ENCODE measurements around the gene KLK10.
"Not testable (repeated sequence)": the region's sequence is repeated elsewhere in the genome, so short reads cannot be mapped to it uniquely, and the experiment has no call there.

KLK10 gene

DNA sequence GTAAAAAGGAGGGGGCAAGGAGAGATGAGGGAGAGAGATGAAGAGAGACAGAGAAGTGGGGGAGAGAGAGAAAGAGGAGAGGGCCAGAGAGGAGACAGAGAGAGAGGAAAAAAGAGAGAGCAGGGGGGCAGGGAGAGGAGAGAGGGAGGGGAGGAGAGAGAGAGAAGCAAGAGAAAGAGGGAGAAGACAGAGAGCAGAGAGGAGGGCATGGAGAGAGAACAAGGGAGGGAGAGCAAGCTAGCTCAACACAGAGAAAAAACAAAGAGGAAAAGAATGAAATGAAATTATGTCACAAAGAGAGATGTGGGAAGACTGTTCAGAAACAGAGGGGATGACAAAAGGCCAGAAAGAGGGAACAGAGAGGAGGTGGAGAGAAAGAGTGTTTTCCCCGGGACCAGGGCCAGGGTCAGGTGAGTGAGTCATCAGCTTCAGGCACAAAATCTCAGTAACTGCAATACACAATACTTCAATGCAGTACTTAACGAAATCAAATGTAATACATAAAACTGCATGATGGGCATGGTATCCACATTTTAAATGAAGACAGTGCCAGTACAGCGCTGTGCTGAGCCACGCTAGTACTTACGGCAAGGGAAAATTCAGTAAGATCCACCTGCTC lies 40.6 kb downstream of the KLK10 start:
- Histone ChIP-seq H3K27ac (ENCODE audit: low read length) (no peak overlapping the region), H3K4me3 (ENCODE audit: low read length) (no peak overlapping the region), H3K4me1 (ENCODE audit: insufficient read depth, low read length) (no peaks in the 10 kb centered on the region), H3K27me3 (ENCODE audit: insufficient read depth, low read length) (peaks cover 4% of the 10 kb centered on the region; the same call in 1 of the 2 replicates), H3K36me3 (ENCODE audit: insufficient read depth, low read depth, low read length) (no peaks in the 10 kb centered on the region), H3K9me3 (ENCODE audit: insufficient read depth, low read depth, low read length) (peaks cover 5% of the 10 kb centered on the region; the same call in 1 of the 2 replicates), H3K9ac (ENCODE audit: low read depth, low read length) (no peak overlapping the region)

DNA sequence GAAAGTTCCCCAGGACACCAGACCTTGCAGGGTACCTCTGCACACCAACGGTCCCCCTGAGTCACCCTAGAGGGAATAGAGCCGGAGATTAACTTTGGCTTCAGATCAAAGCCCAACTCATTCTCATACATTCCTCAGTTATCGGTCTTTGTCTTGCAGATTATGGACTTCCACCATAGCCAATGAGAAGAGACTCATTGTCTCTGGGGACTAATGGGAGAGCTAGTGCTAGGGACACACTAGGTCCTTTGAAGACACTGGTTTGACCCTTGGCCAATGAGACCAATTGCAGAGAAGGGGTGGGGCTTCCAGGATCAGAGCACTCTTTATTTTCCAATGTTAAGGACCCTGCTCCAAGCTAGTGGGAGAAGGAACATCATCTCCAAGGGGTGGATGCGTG lies 41.9 kb downstream of the KLK10 start:
- Histone ChIP-seq H3K4me1 (ENCODE audit: insufficient read depth, low read length) (no peaks in the 10 kb centered on the region), H3K27me3 (ENCODE audit: insufficient read depth, low read length) (no peaks in the 10 kb centered on the region), H3K9me3 (ENCODE audit: insufficient read depth, low read depth, low read length) (peaks cover 5% of the 10 kb centered on the region; the same call in 1 of the 2 replicates), H3K4me3 (ENCODE audit: low read length) (no peak overlapping the region), H3K27ac (ENCODE audit: low read length) (no peak overlapping the region), H3K9ac (ENCODE audit: low read depth, low read length) (no peak overlapping the region), H3K36me3 (ENCODE audit: insufficient read depth, low read depth, low read length) (no peaks in the 10 kb centered on the region)

- H3K9ac ChIP-seq (ENCODE audit: low read depth, low read length), result no peak overlapping the region
Observed at GRCh38 chr19:50975766-50976165, 43.7 kb downstream of the KLK10 start.

GRCh38 chr19:50974702-50975556 lies 44.6 kb downstream of the KLK10 start:
- no peak overlapping the region for H3K9ac ChIP-seq (ENCODE audit: low read depth, low read length)
- no peak overlapping the region for H3K4me3 ChIP-seq (ENCODE audit: low read length)
- peaks cover 5% of the 10 kb centered on the region; the same call in 1 of the 2 replicates for H3K9me3 ChIP-seq (ENCODE audit: insufficient read depth, low read depth, low read length)
- H3K4me1 ChIP-seq (ENCODE audit: insufficient read depth, low read length), result no peaks in the 10 kb centered on the region
- H3K27ac ChIP-seq (ENCODE audit: low read length), result no peak overlapping the region
- no peaks in the 10 kb centered on the region for H3K36me3 ChIP-seq (ENCODE audit: insufficient read depth, low read depth, low read length)
- no peaks in the 10 kb centered on the region for H3K27me3 ChIP-seq (ENCODE audit: insufficient read depth, low read length)

More at GRCh38 chr19:50975766-50976165, 43.7 kb downstream of the KLK10 start:
- no peak overlapping the region for H3K27ac ChIP-seq (ENCODE audit: low read length)
- no peak overlapping the region for H3K4me3 ChIP-seq (ENCODE audit: low read length)
- no peaks in the 10 kb centered on the region for H3K27me3 ChIP-seq (ENCODE audit: insufficient read depth, low read length)
- no peaks in the 10 kb centered on the region for H3K36me3 ChIP-seq (ENCODE audit: insufficient read depth, low read depth, low read length)
- H3K4me1 ChIP-seq (ENCODE audit: insufficient read depth, low read length), result no peaks in the 10 kb centered on the region
- peaks cover 5% of the 10 kb centered on the region; the same call in 1 of the 2 replicates for H3K9me3 ChIP-seq (ENCODE audit: insufficient read depth, low read depth, low read length)

DNA sequence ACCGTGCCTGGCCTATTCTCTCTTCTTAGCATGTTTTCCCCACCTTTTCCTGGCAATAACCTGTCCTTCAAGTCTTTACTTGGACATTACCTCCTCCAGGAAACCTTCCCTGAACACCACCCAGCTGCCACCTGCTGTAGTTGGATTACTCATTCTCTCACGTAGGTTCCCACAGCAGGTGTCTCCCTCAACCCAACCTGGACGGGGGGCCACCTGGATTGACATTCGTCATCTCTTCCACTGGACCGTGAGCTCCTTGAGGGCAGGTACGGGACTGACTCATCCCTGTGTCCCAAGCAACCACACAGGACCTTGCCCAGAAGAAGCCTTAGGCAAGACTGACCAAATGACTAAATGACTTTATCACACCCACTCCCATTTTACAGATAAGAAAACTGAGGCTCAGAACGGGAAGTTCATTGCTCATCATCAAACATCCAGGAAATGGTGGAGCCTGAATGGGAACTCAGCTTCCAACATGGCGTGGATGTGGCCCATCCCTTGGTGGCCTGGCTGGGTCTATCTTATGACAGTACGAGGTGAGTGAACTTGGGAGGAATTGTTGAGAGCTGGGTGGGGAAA lies 46.6 kb downstream of the KLK10 start:
- Histone ChIP-seq H3K4me1 (ENCODE audit: insufficient read depth, low read length) (no peaks in the 10 kb centered on the region), H3K4me3 (ENCODE audit: low read length) (no peak overlapping the region), H3K9ac (ENCODE audit: low read depth, low read length) (no peak overlapping the region), H3K27me3 (ENCODE audit: insufficient read depth, low read length) (no peaks in the 10 kb centered on the region), H3K36me3 (ENCODE audit: insufficient read depth, low read depth, low read length) (no peaks in the 10 kb centered on the region), H3K9me3 (ENCODE audit: insufficient read depth, low read depth, low read length) (peaks cover 5% of the 10 kb centered on the region; the same call in 1 of the 2 replicates), H3K27ac (ENCODE audit: low read length) (no peak overlapping the region)

DNA sequence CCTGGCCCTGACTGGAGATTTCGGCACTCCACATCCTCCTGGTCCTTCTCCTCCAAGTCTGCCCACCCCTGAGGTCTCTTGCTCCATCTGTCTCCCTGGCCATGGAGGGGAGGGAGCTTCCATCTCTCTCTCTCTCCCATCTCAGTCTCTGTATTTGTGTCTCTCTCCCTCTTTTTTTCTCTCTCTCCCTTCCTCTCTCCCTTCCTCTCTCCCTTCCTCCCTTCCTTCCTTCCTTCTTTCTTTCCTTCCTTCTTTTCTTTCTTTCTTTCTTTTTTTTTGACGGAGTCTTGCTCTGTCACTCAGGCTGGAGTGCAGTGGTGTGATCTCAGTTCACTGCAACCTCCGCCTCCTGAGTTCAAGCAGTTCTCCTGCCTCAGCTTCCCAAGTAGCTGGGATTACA lies 49.7 kb downstream of the KLK10 start:
- not testable (repeated sequence) for H3K27ac ChIP-seq (ENCODE audit: low read length); H3K27me3 ChIP-seq (ENCODE audit: insufficient read depth, low read length); H3K9ac ChIP-seq (ENCODE audit: low read depth, low read length); H3K36me3 ChIP-seq (ENCODE audit: insufficient read depth, low read depth, low read length); H3K4me1 ChIP-seq (ENCODE audit: insufficient read depth, low read length); H3K9me3 ChIP-seq (ENCODE audit: insufficient read depth, low read depth, low read length); H3K4me3 ChIP-seq (ENCODE audit: low read length)

GRCh38 chr19:50969413-50969760 lies 50.1 kb downstream of the KLK10 start, which contains the start of gene KLK6:
KLK6 (minus strand) TSS chr19:50969591; CDS start chr19:50968104, 1,487 bp downstream.
- H3K9ac ChIP-seq (ENCODE audit: low read depth, low read length), result no peak within 1 kb of the TSS
- H3K4me1 ChIP-seq (ENCODE audit: insufficient read depth, low read length), result no peaks in the 10 kb centered on the region
- no peaks in the 10 kb centered on the region for H3K36me3 ChIP-seq (ENCODE audit: insufficient read depth, low read depth, low read length)
- no peaks in the 10 kb centered on the region for H3K27me3 ChIP-seq (ENCODE audit: insufficient read depth, low read length)
- H3K9me3 ChIP-seq (ENCODE audit: insufficient read depth, low read depth, low read length), result no peaks in the 10 kb centered on the region; the same call in 1 of the 2 replicates
- no peak within 1 kb of the TSS for H3K27ac ChIP-seq (ENCODE audit: low read length)
- no peak within 1 kb of the TSS for H3K4me3 ChIP-seq (ENCODE audit: low read length)

GRCh38 chr19:50968716-50969412 lies 50.6 kb downstream of the KLK10 start:
- H3K9me3 ChIP-seq (ENCODE audit: insufficient read depth, low read depth, low read length), result no peaks in the 10 kb centered on the region; the same call in 1 of the 2 replicates
- no peaks in the 10 kb centered on the region for H3K4me1 ChIP-seq (ENCODE audit: insufficient read depth, low read length)
- no peak overlapping the region for H3K27ac ChIP-seq (ENCODE audit: low read length)
- no peak overlapping the region for H3K9ac ChIP-seq (ENCODE audit: low read depth, low read length)
- no peaks in the 10 kb centered on the region for H3K36me3 ChIP-seq (ENCODE audit: insufficient read depth, low read depth, low read length)
- no peak overlapping the region for H3K4me3 ChIP-seq (ENCODE audit: low read length)
- H3K27me3 ChIP-seq (ENCODE audit: insufficient read depth, low read length), result no peaks in the 10 kb centered on the region

DNA sequence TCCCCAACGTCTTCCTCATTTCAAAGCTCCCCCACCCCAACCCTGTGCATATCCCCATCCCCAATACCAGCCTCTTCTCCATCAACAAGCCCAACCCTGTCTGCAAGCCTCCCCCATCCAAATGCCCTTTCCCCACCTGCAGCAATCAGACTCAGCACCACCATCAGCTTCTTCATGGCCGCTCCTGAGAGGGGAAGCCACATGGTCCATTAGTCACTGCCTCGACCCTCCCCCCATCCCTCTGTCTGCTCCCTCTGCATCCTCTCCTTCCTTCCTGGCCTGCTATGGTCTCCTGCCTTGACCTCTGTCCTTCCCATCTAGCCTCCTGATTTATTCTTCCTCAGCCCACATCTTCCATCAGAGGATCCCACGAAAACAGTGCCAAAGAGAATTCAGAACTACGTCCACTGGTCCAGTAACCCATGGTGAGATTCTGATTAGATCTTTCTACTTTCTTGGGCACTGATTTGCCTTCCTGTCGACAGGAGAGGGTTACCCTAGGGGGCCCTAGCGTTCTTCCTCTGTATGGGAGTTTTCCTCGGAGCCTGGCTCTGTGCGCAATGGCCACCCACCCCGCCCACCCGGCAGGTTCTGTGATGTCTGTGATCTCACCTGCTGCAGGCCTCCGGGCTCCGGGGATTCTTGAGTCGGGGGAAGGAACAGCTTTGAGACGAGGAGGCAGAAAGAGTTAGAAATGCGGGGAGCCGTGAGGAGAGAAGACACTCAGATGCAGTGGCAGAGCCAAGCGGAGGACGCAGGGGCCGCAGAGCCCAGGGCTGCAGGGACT lies 51.4 kb downstream of the KLK10 start:
- Histone ChIP-seq H3K9ac (ENCODE audit: low read depth, low read length) (no peak overlapping the region), H3K4me1 (ENCODE audit: insufficient read depth, low read length) (no peaks in the 10 kb centered on the region), H3K27ac (ENCODE audit: low read length) (no peak overlapping the region), H3K36me3 (ENCODE audit: insufficient read depth, low read depth, low read length) (no peaks in the 10 kb centered on the region), H3K4me3 (ENCODE audit: low read length) (no peak overlapping the region), H3K27me3 (ENCODE audit: insufficient read depth, low read length) (no peaks in the 10 kb centered on the region), H3K9me3 (ENCODE audit: insufficient read depth, low read depth, low read length) (peaks cover 3% of the 10 kb centered on the region; the same call in 1 of the 2 replicates)

GRCh38 chr19:50964266-50964665 lies 55.2 kb downstream of the KLK10 start:
- H3K4me3 ChIP-seq (ENCODE audit: low read length), result no peak overlapping the region
- H3K9me3 ChIP-seq (ENCODE audit: insufficient read depth, low read depth, low read length), result peaks cover 6% of the 10 kb centered on the region; the same call in 1 of the 2 replicates
- H3K27ac ChIP-seq (ENCODE audit: low read length), result no peak overlapping the region
- no peaks in the 10 kb centered on the region for H3K27me3 ChIP-seq (ENCODE audit: insufficient read depth, low read length)
- no peaks in the 10 kb centered on the region for H3K36me3 ChIP-seq (ENCODE audit: insufficient read depth, low read depth, low read length)
- H3K9ac ChIP-seq (ENCODE audit: low read depth, low read length), result no peak overlapping the region
- no peaks in the 10 kb centered on the region for H3K4me1 ChIP-seq (ENCODE audit: insufficient read depth, low read length)

DNA sequence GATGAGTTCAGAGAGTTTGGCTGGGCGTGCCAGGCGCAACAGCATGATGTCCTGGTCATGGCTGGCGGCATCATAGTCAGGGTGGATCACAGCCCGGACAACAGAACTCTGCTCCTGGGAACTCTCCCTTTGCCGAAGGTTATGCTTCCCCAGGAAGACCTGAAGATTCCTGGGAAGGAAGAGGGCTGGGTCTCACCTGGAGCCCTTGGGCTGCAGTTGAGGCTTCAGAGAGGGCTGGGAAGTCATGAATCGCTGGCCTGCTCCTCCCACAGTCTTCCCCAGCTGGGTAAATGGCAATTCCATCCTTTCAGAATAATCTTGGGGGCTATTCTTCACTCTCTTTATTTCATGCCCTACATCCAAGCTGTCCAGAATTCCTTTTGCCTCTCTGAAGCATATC lies 56.1 kb downstream of the KLK10 start:
- no peak overlapping the region for H3K4me3 ChIP-seq (ENCODE audit: low read length)
- H3K4me1 ChIP-seq (ENCODE audit: insufficient read depth, low read length), result no peaks in the 10 kb centered on the region
- H3K27ac ChIP-seq (ENCODE audit: low read length), result no peak overlapping the region
- H3K36me3 ChIP-seq (ENCODE audit: insufficient read depth, low read depth, low read length), result no peaks in the 10 kb centered on the region
- H3K9me3 ChIP-seq (ENCODE audit: insufficient read depth, low read depth, low read length), result peaks cover 9% of the 10 kb centered on the region; the same call in 1 of the 2 replicates
- no peaks in the 10 kb centered on the region for H3K27me3 ChIP-seq (ENCODE audit: insufficient read depth, low read length)
- H3K9ac ChIP-seq (ENCODE audit: low read depth, low read length), result no peak overlapping the region

All from iPS-20b (cell line).